GM18498 (cell line): ENCODE measurements around the gene ANKLE2.
"Not testable (repeated sequence)": the region's sequence is repeated elsewhere in the genome, so short reads cannot be mapped to it uniquely, and the experiment has no call there.

Source experiments
- ATAC-seq: cut with Tn5 transposase; IDR thresholded peaks from one replicate; pipeline ENCODE4 v1.9.1; 2021; ENCODE audit warnings: mild to moderate bottlenecking, moderate library complexity; ENCODE audit not compliant: unreplicated experiment

Gene ANKLE2

DNA sequence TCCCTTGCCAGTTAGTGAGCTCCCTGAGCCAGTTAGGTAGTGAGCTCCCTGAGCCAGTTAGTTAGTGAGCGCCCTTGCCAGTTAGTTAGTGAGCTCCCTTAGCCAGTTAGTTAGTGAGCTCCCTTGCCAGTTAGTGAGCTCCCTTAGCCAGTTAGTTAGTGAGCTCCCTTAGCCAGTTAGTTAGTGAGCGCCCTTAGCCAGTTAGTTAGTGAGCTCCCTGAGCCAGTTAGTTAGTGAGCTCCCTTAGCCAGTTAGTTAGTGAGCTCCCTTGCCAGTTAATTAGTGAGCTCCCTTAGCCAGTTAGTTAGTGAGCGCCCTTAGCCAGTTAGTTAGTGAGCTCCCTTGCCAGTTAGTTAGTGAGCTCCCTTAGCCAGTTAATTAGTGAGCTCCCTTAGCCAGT is 69.6 kb downstream of the ANKLE2 start:
- ATAC-seq, result not testable (repeated sequence)

DNA sequence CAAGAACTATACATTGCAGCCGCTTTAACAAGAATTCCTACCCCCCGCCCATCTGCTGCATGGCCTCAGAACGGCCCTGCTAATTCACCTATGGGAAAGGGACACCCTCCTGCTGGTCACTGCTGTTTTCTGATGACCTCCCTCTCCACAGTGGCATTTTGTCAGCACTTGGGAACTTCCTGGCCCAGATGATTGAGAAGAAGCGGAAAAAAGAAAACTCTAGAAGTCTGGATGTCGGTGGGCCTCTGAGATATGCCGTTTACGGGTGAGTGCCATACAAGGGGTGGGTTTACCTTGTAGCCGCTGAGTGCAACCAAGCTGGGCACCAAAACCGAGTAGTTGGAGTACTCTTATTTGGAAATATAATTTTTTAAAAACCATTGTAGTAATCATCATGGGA is 71.5 kb downstream of the ANKLE2 start:
- ATAC-seq, result no peak

DNA sequence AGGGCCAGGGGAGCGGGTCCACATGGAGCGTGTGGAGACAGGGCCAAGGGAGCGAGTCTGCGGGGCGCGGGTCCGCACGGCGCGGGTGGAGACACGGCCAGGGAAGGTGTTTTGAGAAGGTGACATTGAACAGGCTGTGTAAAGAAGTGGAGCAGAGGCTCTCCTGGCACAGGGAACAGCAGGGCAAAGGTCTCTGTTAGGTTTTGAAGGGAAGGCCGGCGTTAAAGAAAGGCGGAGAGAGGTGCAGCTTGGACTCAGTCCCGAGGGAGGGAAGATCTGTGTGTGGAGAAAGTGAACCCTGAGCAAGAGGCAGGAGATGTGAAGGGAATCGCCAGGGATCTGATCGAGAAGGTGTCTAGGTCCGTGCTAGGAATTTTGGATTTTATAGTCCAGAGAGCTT is 72.4 kb downstream of the ANKLE2 start:
- ATAC-seq, result no peak

DNA sequence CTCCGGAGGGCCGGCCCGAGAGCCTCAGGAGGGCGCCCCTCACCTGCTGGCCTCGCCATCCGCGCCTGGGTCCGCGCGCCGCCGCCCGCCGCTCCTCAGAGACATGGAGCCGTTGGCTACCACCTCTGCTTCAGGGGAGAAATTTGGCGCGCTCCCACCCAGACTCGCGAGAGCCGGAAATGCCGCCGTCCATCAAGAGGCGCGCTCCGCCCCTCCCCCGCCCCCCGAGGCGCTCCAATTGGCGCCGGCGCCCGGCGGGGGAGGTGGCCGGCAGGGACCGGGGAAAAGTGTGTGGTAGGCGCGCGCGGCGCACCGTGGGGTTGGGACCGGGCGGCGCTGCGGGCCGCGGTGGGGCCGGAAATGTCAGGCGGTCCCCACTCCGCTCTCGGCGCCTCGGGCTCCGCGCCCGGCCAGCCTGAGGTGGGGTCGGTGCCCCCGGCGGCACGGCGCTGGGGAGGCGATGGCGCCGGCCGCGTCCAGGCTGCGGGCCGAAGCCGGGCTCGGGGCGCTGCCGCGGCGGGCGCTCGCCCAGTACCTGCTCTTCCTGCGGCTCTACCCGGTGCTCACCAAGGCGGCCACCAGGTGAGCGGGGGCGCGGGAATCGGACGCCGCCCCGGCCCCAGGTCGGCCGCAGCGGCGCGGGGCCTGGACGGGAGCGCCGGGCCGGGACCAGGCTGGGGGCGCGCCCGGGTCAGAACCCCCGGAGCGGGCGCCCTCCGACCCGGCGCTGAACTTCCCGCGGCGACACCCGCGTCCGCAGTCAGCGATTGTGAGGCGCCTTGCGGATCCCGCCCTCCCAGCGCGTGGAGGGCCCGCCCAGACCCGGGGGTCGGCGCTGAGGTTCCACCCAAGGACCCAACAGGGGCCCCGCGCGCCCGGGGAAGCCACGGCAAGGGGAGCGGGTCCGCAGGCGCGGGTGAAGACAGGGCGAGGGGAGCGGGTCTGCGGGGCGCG is 74.1 kb downstream of the ANKLE2 start, which contains the start of the genes POLE and PXMP2:
POLE (minus strand) TSS at position 132 of the 954 bp plus-strand sequence; CDS start at position 105, 27 bp downstream.
PXMP2 (plus strand) TSS at position 377 of the 954 bp plus-strand sequence; CDS start at position 461, 84 bp downstream.
- ATAC-seq, result peak; percentile 93

DNA sequence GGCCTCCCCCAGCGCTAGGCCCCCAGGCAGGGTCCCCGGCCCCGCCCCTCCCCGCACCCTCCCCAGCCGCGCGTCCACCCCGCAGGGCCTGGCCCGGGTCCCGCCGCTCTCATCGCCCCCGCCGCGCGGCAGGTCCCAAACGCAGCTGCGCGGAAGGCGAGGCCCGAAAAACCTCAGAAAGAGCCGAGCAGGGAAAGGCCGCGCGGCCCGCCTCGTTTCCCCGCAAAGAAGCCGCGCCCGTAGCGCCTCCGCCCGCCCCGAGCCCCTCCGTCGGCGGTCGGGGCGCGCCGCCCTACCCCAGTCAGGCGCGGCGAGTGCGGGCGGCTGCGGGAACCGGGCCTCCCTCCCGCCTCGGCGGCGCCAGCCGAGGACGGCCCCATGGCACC is 74.8 kb downstream of the ANKLE2 start:
- ATAC-seq, result peak; percentile 19

DNA sequence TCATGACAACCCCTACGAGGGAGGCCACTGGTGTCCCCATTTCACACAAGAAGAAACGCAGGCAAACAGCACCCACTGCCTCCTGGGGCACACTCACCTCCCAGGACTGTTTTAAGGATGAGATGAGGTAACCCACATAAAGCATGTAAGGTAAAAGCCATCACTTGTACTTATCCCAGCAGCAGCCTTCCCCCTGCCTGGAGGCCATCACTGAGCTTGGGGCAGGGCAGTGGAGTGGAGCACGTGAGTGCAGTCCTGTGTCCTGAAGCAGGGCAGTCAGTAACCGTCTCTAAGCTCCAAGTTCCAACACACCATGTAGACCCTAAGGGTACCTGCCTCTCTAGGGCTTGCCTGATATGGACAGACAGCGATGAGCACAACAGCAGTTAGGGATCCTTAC is 76.2 kb downstream of the ANKLE2 start:
- no peak for ATAC-seq

DNA sequence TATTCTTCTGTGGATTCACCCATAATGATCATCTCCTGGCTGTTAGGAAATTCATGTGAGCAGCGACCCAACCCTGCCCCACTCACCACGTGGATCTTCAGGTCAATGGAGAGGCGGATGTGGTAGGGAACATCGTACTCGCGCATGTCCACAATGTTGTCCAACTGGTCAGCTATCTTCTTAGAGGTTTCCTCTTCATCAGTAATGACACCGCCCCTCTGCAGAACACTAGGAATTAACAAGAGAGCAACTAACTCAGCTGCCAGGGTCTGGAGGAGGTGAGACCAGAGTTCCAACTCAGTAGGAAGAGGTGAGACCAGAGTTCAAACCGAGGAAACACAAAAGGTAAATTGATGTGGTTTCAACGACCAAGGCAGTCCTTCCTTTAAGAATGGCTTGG is 84.1 kb downstream of the ANKLE2 start:
- no peak for ATAC-seq

DNA sequence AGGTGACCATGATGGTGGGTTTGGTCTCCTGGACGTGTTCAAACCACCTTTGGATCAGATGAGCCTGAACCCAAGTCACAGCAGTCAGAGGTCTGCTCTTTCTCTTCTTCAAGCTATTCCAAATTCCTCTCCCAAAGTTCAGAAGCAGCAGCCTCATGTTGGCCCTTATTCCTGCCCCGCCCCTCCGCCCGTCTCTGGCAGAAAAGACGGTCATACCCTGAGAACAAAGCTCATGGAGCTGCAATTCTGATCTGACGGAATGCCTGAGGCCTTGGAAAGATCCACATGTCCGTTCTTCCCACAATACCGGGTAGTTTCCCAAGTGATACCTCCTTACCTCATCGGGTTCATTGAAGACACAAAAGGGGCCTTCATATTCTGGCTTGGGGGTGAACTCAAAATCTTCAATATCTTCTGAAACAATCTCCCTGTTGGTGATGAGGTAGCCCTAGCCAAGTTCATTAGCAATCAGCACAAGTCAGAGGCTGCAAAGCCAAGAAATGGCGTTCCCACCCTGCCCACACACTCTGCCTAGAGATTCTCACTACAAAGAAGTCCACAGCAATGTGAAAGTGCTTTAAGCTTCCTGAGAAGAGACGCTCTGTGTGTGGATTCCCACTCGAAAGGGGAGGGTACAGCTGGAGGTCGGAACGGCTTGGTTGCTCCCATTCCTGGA is 85.7 kb downstream of the ANKLE2 start:
- no peak for ATAC-seq
